Lung (tissue), 12 donors: ENCODE measurements around the gene ANKS1B. TPM values are rescaled to one million over a fixed set of nuclear protein-coding genes. Genes with fewer than 3 reads are reported as not detected.

Source experiments
- ATAC-seq: fragments of 200-7000 bp; cut with Tn5 transposase; one replicate; pipeline ENCODE4 v1.9.1; 2020; ENCODE audit warnings: moderate number of reproducible peaks; ENCODE audit not compliant: insufficient read depth, low FRiP score
- DNase-seq, 3 donors: peaks; one replicate each; pipeline ENCODE4 v3.0.0-alpha.2; 2013 to 2017
- H3K27ac ChIP-seq, 2 donors: one replicate each; pipeline ENCODE4 v1.5.1; 2013; ENCODE audit warnings: mild to moderate bottlenecking in 2 of 2, moderate library complexity in 2 of 2, control low read depth in 1 of 2, inconsistent platforms in 1 of 2, low read depth in 1 of 2, low read length in 1 of 2
- H3K27me3 ChIP-seq, 3 donors: one replicate each; pipeline ENCODE4 v1.5.1; 2013; ENCODE audit warnings: low read length in 2 of 3; ENCODE audit not compliant: control insufficient read depth in 3 of 3, insufficient read depth in 3 of 3
- H3K36me3 ChIP-seq, 4 donors: one replicate each; pipeline ENCODE4 v1.5.1; 2013; ENCODE audit warnings: low read length in 4 of 4, mild to moderate bottlenecking in 1 of 4, moderate library complexity in 1 of 4; ENCODE audit not compliant: control insufficient read depth in 4 of 4, insufficient read depth in 4 of 4
- H3K4me1 ChIP-seq, 5 donors: one replicate each; pipeline ENCODE4 v1.5.1; 2013; ENCODE audit warnings: low read length in 5 of 5, mild to moderate bottlenecking in 2 of 5, moderate library complexity in 1 of 5; ENCODE audit not compliant: control insufficient read depth in 5 of 5, insufficient read depth in 5 of 5
- H3K4me3 ChIP-seq: one replicate; pipeline ENCODE4 v1.5.1; 2013; ENCODE audit warnings: mild to moderate bottlenecking, control low read depth, moderate library complexity
- H3K9ac ChIP-seq, 2 donors: one replicate each; pipeline ENCODE4 v1.5.1; 2013; ENCODE audit warnings: low read length in 2 of 2, control low read depth in 1 of 2; ENCODE audit not compliant: insufficient read depth in 1 of 2
- H3K9me3 ChIP-seq, 4 donors: one replicate each; pipeline ENCODE4 v1.5.1; 2013; ENCODE audit warnings: low read length in 3 of 4, mild to moderate bottlenecking in 1 of 4, moderate library complexity in 1 of 4; ENCODE audit not compliant: control insufficient read depth in 4 of 4, insufficient read depth in 3 of 4
- WGBS, 2 donors: extraction: QIAGEN DNeasy Blood & Tissue Kit; methylation state at CpG; one replicate each; pipeline ENCODE4 v1.1.7; 2013; 5-methylcytosine and 5-hydroxymethylcytosine counted together
- polyA plus RNA-seq, 2 donors: library from polyadenylated mRNA; stranded (reverse); fragments of 200-250 nt; gene quantifications; one replicate each; pipeline ENCODE4 v1.2.1, GENCODE V29; 2013
- total RNA-seq, 2 donors: library from RNA; depleted of rRNA in 1 of 2; stranded (reverse); fragments of >200 nt in 1 of 2; gene quantifications; one replicate each; pipeline ENCODE4 v1.2.1, GENCODE V29; 2014 to 2021
- TF ChIP-seq, protein P1 (sequence below): IDR thresholded peaks from 2 replicates; pipeline ENCODE4 v1.5.1; 2012; ENCODE audit warnings: mild to moderate bottlenecking; ENCODE audit errors: control extremely low read depth, extremely low read depth
- donor health status: control.
- donor health status: control.
- donor health status: Bipolar disorder and iron deficiency.
- donor health status: healthy.
- donor health status: DM: yes; HTN: yes; CAD: no.

Gene ANKS1B
- total and polyA plus RNA-seq, 4 donors, result 0.32 to 10.3 (median 3.7) TPM

- no peaks in the 10 kb centered on the region for H3K36me3 ChIP-seq
- 80 to 85% methylated on average over 3 of the region's 3 CpGs for WGBS, 2 donors
Observed at GRCh38 chr12:99265648-99266047, 719.1 kb downstream of the ANKS1B start.

DNA sequence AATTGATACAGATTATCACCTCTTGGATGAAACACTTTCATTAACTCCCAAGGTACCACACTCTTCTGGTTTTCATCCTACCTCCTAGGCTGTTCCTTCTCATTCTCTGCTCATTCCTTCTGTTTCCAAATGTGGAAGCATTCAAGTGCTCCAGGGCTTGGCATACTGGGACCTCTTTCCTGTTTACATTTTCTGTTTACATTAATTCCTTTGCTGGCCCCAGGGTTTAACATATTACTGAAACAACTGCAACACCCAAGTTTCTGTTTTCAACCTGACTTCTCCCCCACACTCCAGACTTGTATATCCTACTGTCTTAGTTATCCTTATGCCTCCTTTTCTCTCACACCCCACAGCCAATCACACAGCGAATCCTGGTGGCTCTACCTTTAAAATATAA lies 723.5 kb downstream of the ANKS1B start:
- Histone ChIP-seq H3K4me3 (no peak overlapping the region), H3K36me3 (no peaks in the 10 kb centered on the region), H3K27me3 (no peaks in the 10 kb centered on the region), H3K4me1 (peaks cover 0 to 34% (median 12%) of the 10 kb centered on the region in 5 donors), H3K9ac (no peak overlapping the region), H3K9me3 (no peaks in the 10 kb centered on the region), H3K27ac (no peak overlapping the region)
- WGBS, 2 donors, result 72 to 76% methylated on average over 1 of the region's 1 CpG
- ATAC-seq, result no peak
- DNase-seq, result peak; percentile 23 to 82 (median 78)
- TF ChIP-seq, protein P1, sequence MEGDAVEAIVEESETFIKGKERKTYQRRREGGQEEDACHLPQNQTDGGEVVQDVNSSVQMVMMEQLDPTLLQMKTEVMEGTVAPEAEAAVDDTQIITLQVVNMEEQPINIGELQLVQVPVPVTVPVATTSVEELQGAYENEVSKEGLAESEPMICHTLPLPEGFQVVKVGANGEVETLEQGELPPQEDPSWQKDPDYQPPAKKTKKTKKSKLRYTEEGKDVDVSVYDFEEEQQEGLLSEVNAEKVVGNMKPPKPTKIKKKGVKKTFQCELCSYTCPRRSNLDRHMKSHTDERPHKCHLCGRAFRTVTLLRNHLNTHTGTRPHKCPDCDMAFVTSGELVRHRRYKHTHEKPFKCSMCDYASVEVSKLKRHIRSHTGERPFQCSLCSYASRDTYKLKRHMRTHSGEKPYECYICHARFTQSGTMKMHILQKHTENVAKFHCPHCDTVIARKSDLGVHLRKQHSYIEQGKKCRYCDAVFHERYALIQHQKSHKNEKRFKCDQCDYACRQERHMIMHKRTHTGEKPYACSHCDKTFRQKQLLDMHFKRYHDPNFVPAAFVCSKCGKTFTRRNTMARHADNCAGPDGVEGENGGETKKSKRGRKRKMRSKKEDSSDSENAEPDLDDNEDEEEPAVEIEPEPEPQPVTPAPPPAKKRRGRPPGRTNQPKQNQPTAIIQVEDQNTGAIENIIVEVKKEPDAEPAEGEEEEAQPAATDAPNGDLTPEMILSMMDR, result no peak

More at GRCh38 chr12:99265648-99266047, 719.1 kb downstream of the ANKS1B start:
- Histone ChIP-seq H3K4me1 (peaks cover 0 to 12% (median 10%) of the 10 kb centered on the region in 5 donors), H3K9me3 (no peaks in the 10 kb centered on the region), H3K4me3 (no peak overlapping the region), H3K27me3 (no peaks in the 10 kb centered on the region), H3K27ac (no peak overlapping the region), H3K9ac (no peak overlapping the region)
- DNase-seq, result no peak
- TF ChIP-seq, protein P1, result no peak
- no peak for ATAC-seq

DNA sequence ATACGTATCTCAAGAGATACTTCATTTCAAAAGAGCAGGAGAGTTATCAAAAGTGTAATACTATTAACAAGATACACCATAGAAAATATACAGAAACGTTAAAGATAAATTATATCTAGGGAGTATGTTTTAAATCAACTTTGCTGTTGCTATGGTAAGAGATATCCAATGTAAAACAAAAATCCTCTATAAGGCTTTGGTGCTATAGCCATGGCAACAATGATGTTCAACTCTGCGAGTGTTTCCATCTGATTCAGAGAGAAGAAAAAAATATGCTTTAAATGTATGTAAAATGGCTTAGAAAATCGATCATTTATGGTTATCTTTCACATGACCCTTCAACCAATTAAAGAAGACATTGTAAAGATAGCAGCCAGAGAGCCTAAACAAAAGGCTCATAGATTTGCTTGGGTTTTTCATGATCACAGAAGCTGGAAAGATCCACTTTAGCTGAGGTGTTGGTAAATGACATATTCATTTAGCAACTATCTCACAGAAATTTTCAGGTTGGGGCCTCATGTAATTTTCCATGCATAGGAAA lies 724.2 kb downstream of the ANKS1B start:
- no peaks in the 10 kb centered on the region for H3K36me3 ChIP-seq
- 66 to 71% methylated on average over 4 of the region's 4 CpGs for WGBS, 2 donors
- TF ChIP-seq, protein P1, result no peak
- no peaks in the 10 kb centered on the region for H3K27me3 ChIP-seq
- peaks cover 0 to 34% (median 12%) of the 10 kb centered on the region in 5 donors for H3K4me1 ChIP-seq
- no peak overlapping the region for H3K4me3 ChIP-seq
- DNase-seq (peak in 2 of 3 donors; percentile 26 to 60), ATAC-seq (no peak)
- no peak overlapping the region for H3K9ac ChIP-seq
- H3K9me3 ChIP-seq, result no peaks in the 10 kb centered on the region
- no peak overlapping the region for H3K27ac ChIP-seq
